ENCODE measurements around the gene BCAP31. TPM values are rescaled to one million over a fixed set of nuclear protein-coding genes. Genes with fewer than 3 reads are reported as not detected.

Gene BCAP31
- total and polyA plus RNA-seq, 2 of the 13 experiments (the other 11 are each of a cell fraction or from before 2014, with no cell fraction given): 139 to 178 TPM

DNA sequence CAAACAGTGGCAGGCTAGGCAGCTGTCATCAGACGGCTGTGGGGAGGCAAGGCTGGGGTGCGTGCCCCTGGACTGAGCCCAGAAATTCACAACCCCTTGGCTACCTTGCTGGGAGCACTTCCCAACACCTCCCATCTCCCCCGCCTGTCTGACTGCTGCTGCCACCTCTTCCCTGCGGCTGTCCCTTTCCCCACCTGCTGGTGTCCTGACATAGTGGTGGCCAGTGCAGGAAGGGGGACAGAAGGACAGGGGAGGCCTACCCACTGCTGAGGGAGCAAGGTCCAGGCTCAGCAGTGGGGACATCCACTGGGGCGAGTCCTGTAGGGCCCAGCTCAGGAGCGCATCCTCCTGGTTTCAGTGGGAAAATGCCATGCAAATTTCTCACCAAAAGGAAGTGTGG is 3.9 kb upstream of the BCAP31 start (continued):
- TF ChIP-seq, protein P1, sequence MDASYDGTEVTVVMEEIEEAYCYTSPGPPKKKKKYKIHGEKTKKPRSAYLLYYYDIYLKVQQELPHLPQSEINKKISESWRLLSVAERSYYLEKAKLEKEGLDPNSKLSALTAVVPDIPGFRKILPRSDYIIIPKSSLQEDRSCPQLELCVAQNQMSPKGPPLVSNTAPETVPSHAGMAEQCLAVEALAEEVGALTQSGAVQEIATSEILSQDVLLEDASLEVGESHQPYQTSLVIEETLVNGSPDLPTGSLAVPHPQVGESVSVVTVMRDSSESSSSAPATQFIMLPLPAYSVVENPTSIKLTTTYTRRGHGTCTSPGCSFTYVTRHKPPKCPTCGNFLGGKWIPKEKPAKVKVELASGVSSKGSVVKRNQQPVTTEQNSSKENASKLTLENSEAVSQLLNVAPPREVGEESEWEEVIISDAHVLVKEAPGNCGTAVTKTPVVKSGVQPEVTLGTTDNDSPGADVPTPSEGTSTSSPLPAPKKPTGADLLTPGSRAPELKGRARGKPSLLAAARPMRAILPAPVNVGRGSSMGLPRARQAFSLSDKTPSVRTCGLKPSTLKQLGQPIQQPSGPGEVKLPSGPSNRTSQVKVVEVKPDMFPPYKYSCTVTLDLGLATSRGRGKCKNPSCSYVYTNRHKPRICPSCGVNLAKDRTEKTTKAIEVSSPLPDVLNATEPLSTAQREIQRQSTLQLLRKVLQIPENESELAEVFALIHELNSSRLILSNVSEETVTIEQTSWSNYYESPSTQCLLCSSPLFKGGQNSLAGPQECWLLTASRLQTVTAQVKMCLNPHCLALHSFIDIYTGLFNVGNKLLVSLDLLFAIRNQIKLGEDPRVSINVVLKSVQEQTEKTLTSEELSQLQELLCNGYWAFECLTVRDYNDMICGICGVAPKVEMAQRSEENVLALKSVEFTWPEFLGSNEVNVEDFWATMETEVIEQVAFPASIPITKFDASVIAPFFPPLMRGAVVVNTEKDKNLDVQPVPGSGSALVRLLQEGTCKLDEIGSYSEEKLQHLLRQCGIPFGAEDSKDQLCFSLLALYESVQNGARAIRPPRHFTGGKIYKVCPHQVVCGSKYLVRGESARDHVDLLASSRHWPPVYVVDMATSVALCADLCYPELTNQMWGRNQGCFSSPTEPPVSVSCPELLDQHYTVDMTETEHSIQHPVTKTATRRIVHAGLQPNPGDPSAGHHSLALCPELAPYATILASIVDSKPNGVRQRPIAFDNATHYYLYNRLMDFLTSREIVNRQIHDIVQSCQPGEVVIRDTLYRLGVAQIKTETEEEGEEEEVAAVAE (CRISPR knock-in tag; IDR thresholded peaks at IDR 0.05; ENCODE audit: borderline replicate concordance): no peak
- TF ChIP-seq RFX5 (IDR thresholded peaks at IDR 0.05; ENCODE audit: low read depth, low read length) (no peak), ZFP36 (IDR thresholded peaks at IDR 0.05; ENCODE audit: borderline replicate concordance, low read depth, low read length, partially characterized antibody) (no peak), SAP130 (CRISPR knock-in tag; IDR thresholded peaks at IDR 0.05; ENCODE audit: low read depth) (peak; percentile 41; the same call in 1 of the 2 replicates), ZNF225 (CRISPR knock-in tag; IDR thresholded peaks at IDR 0.05) (no peak), ARID4A (CRISPR knock-in tag; IDR thresholded peaks at IDR 0.05; ENCODE audit: borderline replicate concordance) (peak; percentile 21; the same call in 1 of the 2 replicates), ETV6 (CRISPR knock-in tag; conservative IDR thresholded peaks at IDR 0.05) (no peak), ZSCAN30 (CRISPR knock-in tag; IDR thresholded peaks at IDR 0.05) (no peak), ZNF121 (CRISPR knock-in tag; IDR thresholded peaks at IDR 0.05) (no peak)
- TF ChIP-seq, protein P2, sequence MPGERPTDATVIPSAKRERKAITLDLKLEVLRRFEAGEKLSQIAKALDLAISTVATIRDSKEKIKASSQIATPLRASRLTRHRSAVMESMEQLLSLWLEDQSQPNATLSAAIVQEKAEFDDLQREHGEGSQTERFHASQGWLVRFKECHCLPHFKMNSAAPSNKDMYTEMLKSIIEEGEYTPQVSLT (CRISPR knock-in tag; IDR thresholded peaks at IDR 0.05; ENCODE audit: borderline replicate concordance, low read depth): no peak
- TF ChIP-seq, protein P3, sequence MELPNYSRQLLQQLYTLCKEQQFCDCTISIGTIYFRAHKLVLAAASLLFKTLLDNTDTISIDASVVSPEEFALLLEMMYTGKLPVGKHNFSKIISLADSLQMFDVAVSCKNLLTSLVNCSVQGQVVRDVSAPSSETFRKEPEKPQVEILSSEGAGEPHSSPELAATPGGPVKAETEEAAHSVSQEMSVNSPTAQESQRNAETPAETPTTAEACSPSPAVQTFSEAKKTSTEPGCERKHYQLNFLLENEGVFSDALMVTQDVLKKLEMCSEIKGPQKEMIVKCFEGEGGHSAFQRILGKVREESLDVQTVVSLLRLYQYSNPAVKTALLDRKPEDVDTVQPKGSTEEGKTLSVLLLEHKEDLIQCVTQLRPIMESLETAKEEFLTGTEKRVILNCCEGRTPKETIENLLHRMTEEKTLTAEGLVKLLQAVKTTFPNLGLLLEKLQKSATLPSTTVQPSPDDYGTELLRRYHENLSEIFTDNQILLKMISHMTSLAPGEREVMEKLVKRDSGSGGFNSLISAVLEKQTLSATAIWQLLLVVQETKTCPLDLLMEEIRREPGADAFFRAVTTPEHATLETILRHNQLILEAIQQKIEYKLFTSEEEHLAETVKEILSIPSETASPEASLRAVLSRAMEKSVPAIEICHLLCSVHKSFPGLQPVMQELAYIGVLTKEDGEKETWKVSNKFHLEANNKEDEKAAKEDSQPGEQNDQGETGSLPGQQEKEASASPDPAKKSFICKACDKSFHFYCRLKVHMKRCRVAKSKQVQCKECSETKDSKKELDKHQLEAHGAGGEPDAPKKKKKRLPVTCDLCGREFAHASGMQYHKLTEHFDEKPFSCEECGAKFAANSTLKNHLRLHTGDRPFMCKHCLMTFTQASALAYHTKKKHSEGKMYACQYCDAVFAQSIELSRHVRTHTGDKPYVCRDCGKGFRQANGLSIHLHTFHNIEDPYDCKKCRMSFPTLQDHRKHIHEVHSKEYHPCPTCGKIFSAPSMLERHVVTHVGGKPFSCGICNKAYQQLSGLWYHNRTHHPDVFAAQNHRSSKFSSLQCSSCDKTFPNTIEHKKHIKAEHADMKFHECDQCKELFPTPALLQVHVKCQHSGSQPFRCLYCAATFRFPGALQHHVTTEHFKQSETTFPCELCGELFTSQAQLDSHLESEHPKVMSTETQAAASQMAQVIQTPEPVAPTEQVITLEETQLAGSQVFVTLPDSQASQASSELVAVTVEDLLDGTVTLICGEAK (IDR thresholded peaks at IDR 0.05): no peak
- TF ChIP-seq, protein P3 (CRISPR knock-in tag; IDR thresholded peaks at IDR 0.05): no peak

Data from HepG2 (cell line).